Naive thymus-derived CD4-positive, alpha-beta T cell (primary cell): ENCODE results near the gene LEMD1. TPM values are rescaled to one million over a fixed set of nuclear protein-coding genes. Genes with fewer than 3 reads are reported as not detected.

ENCODE experiments used
- ATAC-seq: fragments of 150-1000 bp; cut with Tn5 transposase; 2 replicates; pipeline ENCODE4 v1.10.0; 2021; ENCODE audit warnings: mild to moderate bottlenecking, moderate library complexity
- CTCF ChIA-PET: fragments of 350-600 bp; sonication (Branson Sonifier 250); formaldehyde crosslinking; loops from one replicate; lab custom pipeline; 2021; ENCODE audit warnings: antibody characterized with exemption; lab: Charles Lee
- POLR2A ChIA-PET: fragments of 350-600 bp; sonication (Branson Sonifier 250); formaldehyde crosslinking; loops from one replicate; lab custom pipeline; 2021; ENCODE audit warnings: antibody characterized with exemption, inconsistent platforms; lab: Charles Lee
- DNase-seq, 9 donors: peaks; one replicate each; pipeline versions ENCODE4 v3.0.0 to v3.0.0-alpha.2; 2020 to 2022; ENCODE audit warnings: mixed read lengths in 1 of 9
- H3K27ac ChIP-seq: one replicate; pipeline ENCODE4 v1.7.0; 2013; ENCODE audit warnings: mild to moderate bottlenecking, low read depth, low read length, moderate library complexity
- H3K27me3 ChIP-seq, 2 donors: one replicate each; pipeline ENCODE4 v1.7.0; 2013; ENCODE audit warnings: low read length in 2 of 2, mild to moderate bottlenecking in 2 of 2, moderate library complexity in 2 of 2; ENCODE audit not compliant: control insufficient read depth in 2 of 2, insufficient read depth in 2 of 2
- H3K36me3 ChIP-seq, 3 experiments: 1 replicate in 2 of 3; 2 replicates in 1 of 3; pipeline ENCODE4 v1.7.0; 2013; ENCODE audit warnings: low read length in 3 of 3, mild to moderate bottlenecking in 3 of 3, moderate library complexity in 1 of 3; ENCODE audit not compliant: insufficient read depth in 3 of 3, control insufficient read depth in 2 of 3
- H3K4me1 ChIP-seq, 2 donors: one replicate each; pipeline ENCODE4 v1.7.0; 2013; ENCODE audit warnings: low read length in 2 of 2, mild to moderate bottlenecking in 2 of 2, moderate library complexity in 1 of 2; ENCODE audit not compliant: control insufficient read depth in 2 of 2, insufficient read depth in 2 of 2
- H3K4me3 ChIP-seq: 2 replicates; pipeline ENCODE4 v1.7.0; 2013; ENCODE audit warnings: mild to moderate bottlenecking, low read length
- H3K9me3 ChIP-seq, 3 experiments: 1 replicate in 2 of 3; 2 replicates in 1 of 3; pipeline ENCODE4 v1.7.0; 2013; ENCODE audit warnings: low read length in 3 of 3; ENCODE audit not compliant: control insufficient read depth in 2 of 3
- H3K27ac Mint-ChIP-seq, 9 donors: one replicate each; pipeline ENCODE4 v1.8.0; 2020 to 2022; ENCODE audit warnings: mixed read lengths in 9 of 9, mild to moderate bottlenecking in 8 of 9, moderate library complexity in 5 of 9, inconsistent platforms in 2 of 9
- H3K27me3 Mint-ChIP-seq, 5 donors: one replicate each; pipeline ENCODE4 v1.8.0; 2021 to 2022; ENCODE audit warnings: mixed read lengths in 5 of 5, mild to moderate bottlenecking in 1 of 5
- H3K36me3 Mint-ChIP-seq, 5 donors: one replicate each; pipeline ENCODE4 v1.8.0; 2020 to 2022; ENCODE audit warnings: mixed read lengths in 5 of 5, mild to moderate bottlenecking in 3 of 5, inconsistent platforms in 1 of 5
- H3K4me1 Mint-ChIP-seq, 7 donors: one replicate each; pipeline ENCODE4 v1.8.0; 2020 to 2022; ENCODE audit warnings: mixed read lengths in 7 of 7, mild to moderate bottlenecking in 3 of 7, inconsistent platforms in 1 of 7
- H3K4me3 Mint-ChIP-seq, 10 donors: one replicate each; pipeline ENCODE4 v1.8.0; 2020 to 2022; ENCODE audit warnings: mild to moderate bottlenecking in 10 of 10, mixed read lengths in 10 of 10, moderate library complexity in 6 of 10, inconsistent platforms in 2 of 10
- H3K9me3 Mint-ChIP-seq, 11 donors: one replicate each; pipeline ENCODE4 v1.8.0; 2020 to 2022; ENCODE audit warnings: mixed read lengths in 11 of 11, mild to moderate bottlenecking in 4 of 11, inconsistent platforms in 1 of 11, moderate library complexity in 1 of 11
- intact Hi-C, 2 donors: fragments of 100-400 bp; cut with micrococcal nuclease; formaldehyde crosslinking; loops; one replicate each; pipeline ENCODE4 v1.15.1; 2023
- polyA plus RNA-seq, 2 donors: library from polyadenylated mRNA; unstranded; fragments of 300-500 nt; fragmentation: Illumina TruSeq; gene quantifications; one replicate each; pipeline ENCODE4 v1.2.3, GENCODE V29; 2021
- total RNA-seq, 6 experiments: library from RNA in 5 of 6; stranded (reverse) in 5 of 6; gene quantifications; 1 replicate in 5 of 6; 2 replicates in 1 of 6; pipeline ENCODE4 v1.2.3 and lab custom pipeline; 2021 to 2026

Gene LEMD1
- total and polyA plus RNA-seq, 7 experiments from 2014 or later, result 0.97 TPM; not detected in 6

DNA sequence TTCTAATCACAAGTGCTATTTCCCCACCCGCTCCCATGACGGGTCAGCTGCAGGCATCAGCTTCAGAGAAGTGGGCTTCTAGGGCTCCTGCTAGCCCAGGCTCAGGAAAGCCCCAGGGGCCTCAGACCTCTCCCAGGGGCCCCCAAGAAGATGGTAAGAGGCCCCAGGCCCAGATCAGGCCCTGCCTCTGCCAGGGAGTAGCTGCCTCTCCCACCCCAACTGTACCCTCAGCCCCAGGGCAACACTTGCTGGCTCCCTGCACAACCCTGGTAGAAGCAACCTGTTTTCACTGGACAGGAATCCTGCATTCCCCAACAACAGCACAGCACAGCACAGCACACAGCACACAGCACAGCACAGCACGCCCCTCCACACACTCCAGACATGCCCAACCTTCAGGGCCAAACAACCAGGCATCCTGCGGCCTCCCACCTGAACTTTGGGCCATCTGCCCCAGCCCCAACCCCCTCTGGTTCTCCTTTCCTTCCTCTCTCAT is 27.4 kb upstream of the LEMD1 start:
- no peak for DNase-seq
- Mint-ChIP-seq H3K27me3 (peaks cover 27 to 37% (median 36%) of the 10 kb centered on the region in 5 donors), H3K27ac (peak overlapping the region in 2 of 9 donors; percentile 65 to 70), H3K36me3 (no peaks in the 10 kb centered on the region), H3K4me3 (peak overlapping the region in 1 of 10 donors; percentile 54), H3K9me3 (peaks cover 0 to 1% (median 0%) of the 10 kb centered on the region in 11 donors), H3K4me1 (peaks cover 0 to 7% (median 0%) of the 10 kb centered on the region in 7 donors)
- H3K9me3 ChIP-seq, result no peaks in the 10 kb centered on the region
- ATAC-seq, result no peak
- no peaks in the 10 kb centered on the region for H3K4me1 ChIP-seq
- intact Hi-C loops, result no loop called here
- POLR2A ChIA-PET, result no interaction called here
- H3K36me3 ChIP-seq, result no peaks in the 10 kb centered on the region
- CTCF ChIA-PET, result no interaction called here
- H3K27me3 ChIP-seq, result peaks cover 0 to 9% of the 10 kb centered on the region in 2 donors
- H3K27ac ChIP-seq, result no peak overlapping the region
- H3K4me3 ChIP-seq, result no peak overlapping the region

GRCh38 chr1:205448540-205449253 is 26.8 kb upstream of the LEMD1 start:
- Mint-ChIP-seq H3K9me3 (peaks cover 0 to 1% (median 0%) of the 10 kb centered on the region in 11 donors), H3K4me3 (peak overlapping the region in 1 of 10 donors; percentile 53), H3K4me1 (peaks cover 0 to 7% (median 0%) of the 10 kb centered on the region in 7 donors)

DNA sequence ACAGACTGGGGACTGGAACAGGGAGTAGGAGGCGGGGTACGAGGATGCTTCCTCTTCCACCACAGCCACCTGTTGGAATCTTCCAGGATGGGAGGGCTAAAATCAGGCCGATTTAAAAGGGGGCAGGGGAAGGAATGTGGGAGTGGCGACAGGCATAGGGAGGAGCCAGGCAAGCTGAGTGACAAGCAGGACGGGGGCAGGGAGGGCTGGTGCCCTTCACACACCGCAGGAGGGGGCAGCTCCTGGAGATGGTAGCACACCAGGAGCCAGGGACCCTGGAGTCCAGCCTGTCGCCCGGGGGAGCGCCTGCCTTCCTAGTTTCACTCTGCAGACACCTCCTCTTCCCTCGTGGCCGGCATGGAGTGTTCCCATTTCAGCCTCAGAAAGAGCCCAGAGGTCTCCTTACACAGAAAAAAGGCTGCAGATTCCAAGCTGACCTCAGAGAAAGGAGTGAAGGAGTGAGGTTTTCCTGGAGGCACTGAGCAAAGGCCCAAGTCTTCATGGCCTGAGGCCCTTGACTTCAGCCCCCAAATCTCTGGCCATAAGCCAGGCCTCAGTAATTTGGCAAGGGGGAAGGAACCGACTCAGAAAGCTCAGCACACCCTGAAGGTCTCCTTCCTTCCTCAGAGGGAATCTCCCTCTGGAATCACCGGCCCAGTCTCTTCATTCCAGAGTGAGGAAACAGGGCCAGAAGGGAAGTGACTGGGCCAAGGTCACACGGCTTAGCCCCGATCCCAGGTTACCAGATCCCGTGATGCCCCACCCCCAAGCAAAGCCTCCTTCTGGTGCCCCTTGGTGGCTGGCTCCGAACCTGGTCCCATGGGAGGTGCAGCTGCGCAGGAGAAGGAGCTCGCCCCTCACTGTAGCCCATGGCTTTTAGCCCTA is 25.8 kb upstream of the LEMD1 start:
- Histone ChIP-seq H3K36me3 (no peaks in the 10 kb centered on the region), H3K4me1 (no peaks in the 10 kb centered on the region), H3K9me3 (no peaks in the 10 kb centered on the region), H3K27ac (no peak overlapping the region), H3K27me3 (no peaks in the 10 kb centered on the region), H3K4me3 (no peak overlapping the region)
- ChIA-PET POLR2A (no interaction called here), CTCF (no interaction called here)
- DNase-seq (no peak), ATAC-seq (no peak)
- no peaks in the 10 kb centered on the region for H3K36me3 Mint-ChIP-seq
- H3K27me3 Mint-ChIP-seq, result peaks cover 14 to 27% (median 21%) of the 10 kb centered on the region in 5 donors
- H3K9me3 Mint-ChIP-seq, result peaks cover 0 to 1% (median 0%) of the 10 kb centered on the region in 11 donors
- H3K4me3 Mint-ChIP-seq, result no peak overlapping the region
- H3K27ac Mint-ChIP-seq, result no peak overlapping the region
- intact Hi-C loops, result no loop called here
- peaks cover 0 to 7% (median 0%) of the 10 kb centered on the region in 7 donors for H3K4me1 Mint-ChIP-seq

More at GRCh38 chr1:205448540-205449253, 26.8 kb upstream of the LEMD1 start:
- Histone ChIP-seq H3K36me3 (no peaks in the 10 kb centered on the region), H3K27me3 (peaks cover 0 to 4% of the 10 kb centered on the region in 2 donors), H3K4me1 (no peaks in the 10 kb centered on the region), H3K27ac (no peak overlapping the region), H3K9me3 (no peaks in the 10 kb centered on the region), H3K4me3 (no peak overlapping the region)
- DNase-seq (no peak), ATAC-seq (no peak)
- ChIA-PET CTCF (no interaction called here), POLR2A (no interaction called here)
- H3K36me3 Mint-ChIP-seq, result no peaks in the 10 kb centered on the region
- intact Hi-C loops, result no loop called here
- no peak overlapping the region for H3K27ac Mint-ChIP-seq
- H3K27me3 Mint-ChIP-seq, result peaks cover 23 to 35% (median 31%) of the 10 kb centered on the region in 5 donors

GRCh38 chr1:205446828-205447227 is 25.0 kb upstream of the LEMD1 start:
- H3K36me3 ChIP-seq, result no peaks in the 10 kb centered on the region
- intact Hi-C loops, result no loop called here
- Mint-ChIP-seq H3K36me3 (no peaks in the 10 kb centered on the region), H3K4me1 (peaks cover 2 to 8% (median 2%) of the 10 kb centered on the region in 7 donors), H3K27ac (no peak overlapping the region), H3K27me3 (peaks cover 8 to 22% (median 13%) of the 10 kb centered on the region in 5 donors), H3K4me3 (no peak overlapping the region), H3K9me3 (peaks cover 0 to 1% (median 0%) of the 10 kb centered on the region in 11 donors)
- DNase-seq (no peak), ATAC-seq (no peak)
- H3K27me3 ChIP-seq, result no peaks in the 10 kb centered on the region
- H3K4me3 ChIP-seq, result no peak overlapping the region
- H3K9me3 ChIP-seq, result no peaks in the 10 kb centered on the region
- H3K27ac ChIP-seq, result no peak overlapping the region
- ChIA-PET CTCF (no interaction called here), POLR2A (no interaction called here)
- H3K4me1 ChIP-seq, result peaks cover under 1% of the 10 kb centered on the region in 2 donors

DNA sequence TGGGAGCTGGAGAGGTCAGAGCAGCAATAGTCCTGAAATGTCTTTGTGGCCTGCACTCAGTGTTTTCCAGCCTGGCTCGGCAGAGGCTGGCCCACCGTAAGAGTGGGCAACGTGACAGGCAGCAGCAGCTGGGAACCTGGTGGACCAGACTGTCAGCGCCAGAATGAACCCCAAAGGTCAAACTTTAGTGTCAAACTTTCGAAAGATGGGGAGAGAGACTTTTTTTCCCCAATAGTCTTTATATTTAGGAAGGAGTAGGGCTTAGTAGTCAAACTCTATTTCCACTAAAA is 23.7 kb upstream of the LEMD1 start:
- Mint-ChIP-seq H3K4me3 (no peak overlapping the region), H3K27ac (no peak overlapping the region), H3K9me3 (no peaks in the 10 kb centered on the region), H3K36me3 (no peaks in the 10 kb centered on the region), H3K27me3 (peaks cover 0 to 11% (median under 1%) of the 10 kb centered on the region in 5 donors), H3K4me1 (peaks cover 14 to 21% (median 15%) of the 10 kb centered on the region in 7 donors)
- DNase-seq (no peak), ATAC-seq (no peak)
- POLR2A ChIA-PET, result no interaction called here
- intact Hi-C loops, result no loop called here
- H3K27me3 ChIP-seq, result no peaks in the 10 kb centered on the region
- H3K4me3 ChIP-seq, result no peak overlapping the region
- H3K9me3 ChIP-seq, result no peaks in the 10 kb centered on the region
- no peaks in the 10 kb centered on the region for H3K36me3 ChIP-seq
- CTCF ChIA-PET, result interaction anchor here (1.0 kb wide), 1 partner anchor 10 kb away, joined by 3 read pairs; no protein-coding TSS in a partner anchor
- peaks cover 13% of the 10 kb centered on the region in 2 donors for H3K4me1 ChIP-seq
- H3K27ac ChIP-seq, result no peak overlapping the region

GRCh38 chr1:205444931-205445645 is 23.2 kb upstream of the LEMD1 start:
- no peak for ATAC-seq
- Histone ChIP-seq H3K9me3 (no peaks in the 10 kb centered on the region), H3K4me3 (no peak overlapping the region), H3K4me1 (peaks cover 17 to 18% of the 10 kb centered on the region in 2 donors), H3K27ac (no peak overlapping the region), H3K27me3 (no peaks in the 10 kb centered on the region), H3K36me3 (no peaks in the 10 kb centered on the region)
- no peak for DNase-seq
- H3K27ac Mint-ChIP-seq, result no peak overlapping the region
- H3K9me3 Mint-ChIP-seq, result no peaks in the 10 kb centered on the region
- H3K4me3 Mint-ChIP-seq, result no peak overlapping the region
- ChIA-PET POLR2A (no interaction called here), CTCF (interaction anchor here (1.0 kb wide), 1 partner anchor 9 kb away, joined by 3 read pairs; no protein-coding TSS in a partner anchor)
- H3K4me1 Mint-ChIP-seq, result peaks cover 18 to 24% (median 19%) of the 10 kb centered on the region in 7 donors
- no peaks in the 10 kb centered on the region for H3K36me3 Mint-ChIP-seq
- peaks cover 0 to 11% (median 0%) of the 10 kb centered on the region in 5 donors for H3K27me3 Mint-ChIP-seq
- intact Hi-C loops, result loop anchor here in 1 of 2 donors (5.0 kb wide), 2 partner anchors 42 to 93 kb away; no protein-coding TSS in a partner anchor
